HG03558 (cell line): ENCODE results near the gene TAF1.
"Not testable (repeated sequence)": the region's sequence is repeated elsewhere in the genome, so short reads cannot be mapped to it uniquely, and the experiment has no call there.

Experiments
- ATAC-seq: cut with Tn5 transposase; IDR thresholded peaks from one replicate; pipeline ENCODE4 v1.9.1; 2021; ENCODE audit warnings: moderate number of reproducible peaks; ENCODE audit not compliant: unreplicated experiment; ENCODE audit errors: extremely low read depth

The TAF1 gene

DNA sequence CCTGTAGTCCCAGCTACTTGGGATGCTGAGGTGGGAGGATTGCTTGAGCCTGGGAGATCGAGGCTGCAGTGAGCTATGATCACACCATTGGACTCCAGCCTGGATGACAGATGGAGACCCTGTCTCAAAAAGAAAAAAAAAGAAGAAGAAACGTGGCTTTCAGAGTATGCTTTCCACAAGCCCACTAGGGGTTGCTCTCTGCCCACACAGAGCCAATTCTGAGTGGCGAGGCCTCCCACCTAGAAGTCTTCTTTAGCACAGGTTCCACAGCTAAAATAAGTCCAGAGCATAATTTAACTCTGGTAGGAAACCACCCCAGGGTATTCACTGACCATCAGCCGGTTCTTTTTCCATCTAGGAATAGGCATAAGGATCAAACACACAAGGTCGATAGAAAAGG is 50.1 kb downstream of the TAF1 start:
- not testable (repeated sequence) for ATAC-seq

DNA sequence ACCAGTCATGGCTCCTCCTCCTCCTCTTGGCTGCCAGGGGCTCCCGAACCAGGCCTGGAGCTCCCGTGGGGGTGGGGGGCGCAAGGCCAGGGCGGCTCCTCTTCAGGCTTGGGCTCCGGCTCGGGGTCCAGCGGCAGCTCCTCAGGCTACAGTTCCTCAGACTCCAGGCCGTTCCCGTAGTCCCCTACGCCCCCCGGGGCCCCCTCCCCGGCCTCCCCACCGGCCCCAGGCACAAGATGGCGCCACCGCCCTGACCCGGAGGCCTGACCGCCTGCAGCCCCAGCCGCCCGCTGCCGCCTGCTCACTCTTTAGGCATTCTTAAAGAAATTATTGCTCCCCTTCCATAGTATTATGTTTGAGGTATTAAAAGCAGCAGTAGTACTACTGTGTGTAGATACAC is 54.5 kb downstream of the TAF1 start:
- ATAC-seq: no peak

DNA sequence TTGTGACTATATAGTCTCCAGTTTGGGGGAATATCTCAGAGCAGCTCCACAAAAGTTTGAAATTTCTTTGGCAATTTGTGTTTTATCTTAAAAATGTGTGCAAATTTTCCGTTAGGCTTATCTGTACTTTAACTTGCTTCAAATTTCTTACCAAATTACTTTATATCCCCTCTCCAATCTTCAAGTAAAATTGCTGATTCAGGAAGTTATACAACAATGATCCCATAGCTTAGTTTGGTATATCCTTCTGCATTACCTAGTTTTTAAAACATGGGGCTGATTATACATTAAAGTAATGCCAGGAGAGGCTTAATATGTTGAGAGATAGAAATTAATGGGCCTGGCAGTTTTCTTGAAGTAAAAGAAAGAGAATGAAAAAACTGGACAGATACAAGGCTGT is 66.6 kb downstream of the TAF1 start:
- no peak for ATAC-seq

DNA sequence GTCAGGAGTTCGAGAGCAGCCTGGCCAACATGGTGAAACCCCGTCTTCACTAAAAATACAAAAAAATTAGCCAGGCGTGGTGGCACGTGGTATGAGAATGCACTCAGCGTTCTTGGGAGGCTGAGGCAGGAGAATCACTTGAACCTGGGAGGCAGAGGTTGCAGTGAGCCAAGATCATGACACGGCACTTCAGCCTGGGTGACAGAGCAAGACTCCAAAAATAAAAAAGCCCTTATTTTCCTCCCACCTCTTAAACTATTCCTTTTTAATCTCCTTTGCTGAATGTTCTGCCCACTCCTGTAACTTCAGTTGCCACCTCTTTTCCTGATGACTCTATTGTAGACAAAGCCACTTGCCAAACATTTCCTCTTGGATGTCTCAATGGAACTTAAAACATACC is 72.6 kb downstream of the TAF1 start:
- ATAC-seq: no peak

DNA sequence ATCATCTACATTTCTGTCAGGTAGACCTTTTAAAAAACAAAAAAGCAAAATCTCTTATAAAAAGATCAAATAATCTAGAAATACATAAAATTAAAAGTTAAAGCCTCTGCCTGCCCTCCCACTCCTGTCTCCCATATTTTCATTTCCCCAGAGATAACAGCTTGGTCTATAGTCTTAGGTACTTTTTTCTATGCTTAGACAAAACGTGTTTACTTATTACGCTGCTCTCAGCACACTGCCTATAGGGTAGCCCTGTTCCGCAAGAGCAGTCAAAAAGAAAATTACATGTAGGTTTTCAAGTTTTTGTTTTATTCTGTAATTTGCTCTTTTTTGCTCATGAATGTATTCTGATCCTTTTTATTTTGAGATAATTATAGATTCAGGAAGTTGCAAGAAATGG is 73.3 kb downstream of the TAF1 start:
- ATAC-seq: no peak

DNA sequence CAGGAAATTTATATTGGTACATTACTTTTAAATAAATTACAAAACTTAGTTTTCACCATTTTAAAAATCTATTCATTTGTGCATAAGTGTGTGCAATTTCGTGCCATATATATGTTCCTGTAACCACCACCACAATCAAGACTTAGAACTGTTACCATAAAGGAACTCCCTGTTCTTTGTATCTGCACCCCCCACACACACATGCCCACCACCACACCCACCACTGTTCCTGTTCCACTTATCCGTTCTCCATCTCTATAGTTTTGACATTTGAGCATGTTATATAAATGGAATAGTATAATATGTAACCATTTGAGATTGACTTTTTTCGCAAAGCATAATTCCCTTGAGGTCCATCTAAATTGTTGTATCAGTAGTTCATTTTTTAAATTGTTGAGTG is 73.7 kb downstream of the TAF1 start:
- ATAC-seq: no peak

DNA sequence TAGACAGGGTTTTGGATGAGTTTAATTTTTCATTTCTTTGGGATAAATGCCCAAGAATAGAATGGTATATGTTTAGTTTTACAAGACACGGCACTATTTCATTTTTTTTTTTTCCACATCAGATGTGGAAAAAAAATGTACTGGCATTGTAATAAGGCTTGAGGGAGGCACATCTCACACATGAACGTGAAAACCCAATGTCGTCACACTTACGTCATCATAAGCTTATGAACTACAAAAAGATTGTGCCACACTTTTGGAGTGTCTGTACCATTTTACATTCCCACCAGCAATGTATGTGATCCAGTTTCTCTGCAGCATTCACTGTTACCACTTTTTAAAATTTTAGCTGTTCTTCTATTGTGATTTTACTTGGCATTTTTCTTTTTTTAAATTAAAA is 74.2 kb downstream of the TAF1 start:
- no peak for ATAC-seq

DNA sequence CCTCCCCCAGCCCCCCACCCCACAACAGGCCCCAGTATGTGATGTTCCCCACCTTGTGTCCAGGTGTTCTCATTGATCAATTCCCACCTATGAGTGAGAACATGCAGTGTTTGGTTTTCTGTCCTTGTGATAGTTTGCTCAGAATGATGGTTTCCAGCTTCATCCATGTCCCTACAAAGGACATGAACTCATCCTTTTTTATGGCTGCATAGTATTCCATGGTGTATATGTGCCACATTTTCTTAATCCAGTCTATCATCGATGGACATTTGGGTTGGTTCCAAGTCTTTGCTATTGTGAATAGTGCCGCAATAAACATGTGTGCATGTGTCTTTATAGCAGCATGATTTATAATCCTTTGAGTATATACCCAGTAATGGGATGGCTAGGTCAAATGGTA is 75.7 kb downstream of the TAF1 start:
- not testable (repeated sequence) for ATAC-seq

DNA sequence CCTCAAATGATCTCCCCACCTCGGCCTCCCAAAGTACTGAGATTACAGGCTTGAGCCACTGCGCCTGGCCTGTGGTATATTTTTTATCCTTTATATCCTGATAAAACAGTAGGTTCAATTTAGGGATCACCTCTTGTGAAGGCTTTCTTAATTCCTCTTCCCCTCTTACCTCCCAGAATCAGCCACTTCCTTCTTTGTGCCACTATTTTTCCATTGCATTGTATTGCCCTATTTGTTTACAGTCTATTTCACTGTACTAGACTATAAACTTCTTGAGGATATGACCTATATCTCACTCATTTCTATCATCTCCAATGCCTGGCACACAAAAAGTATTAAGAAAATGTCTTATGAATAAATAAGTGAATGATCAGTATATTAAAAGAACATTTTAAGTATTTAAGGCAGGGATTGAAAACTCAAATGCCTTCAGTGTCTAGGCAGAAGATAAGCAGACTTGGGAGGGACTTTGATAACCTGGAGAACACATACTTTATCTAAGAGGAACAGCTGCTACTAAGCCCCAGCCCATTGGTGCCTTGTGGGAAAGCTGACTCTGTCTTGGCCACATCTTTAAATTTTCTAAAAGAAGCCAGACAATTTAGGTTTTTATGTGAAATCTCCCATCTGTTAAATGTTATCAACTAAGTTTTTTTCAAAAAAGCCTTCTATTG is 84.4 kb downstream of the TAF1 start:
- no peak for ATAC-seq

DNA sequence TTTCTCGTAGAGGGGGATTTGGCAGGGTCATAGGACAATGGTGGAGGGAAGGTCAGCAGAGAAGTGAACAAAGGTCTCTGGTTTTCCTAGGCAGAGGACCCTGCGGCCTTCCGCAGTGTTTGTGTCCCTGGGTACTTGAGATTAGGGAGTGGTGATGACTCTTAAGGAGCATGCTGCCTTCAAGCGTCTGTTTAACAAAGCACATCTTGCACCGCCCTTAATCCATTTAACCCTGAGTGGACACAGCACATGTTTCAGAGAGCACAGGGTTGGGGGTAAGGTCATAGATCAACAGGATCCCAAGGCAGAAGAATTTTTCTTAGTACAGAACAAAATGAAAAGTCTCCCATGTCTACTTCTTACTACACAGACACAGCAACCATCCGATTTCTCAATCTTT is 85.4 kb downstream of the TAF1 start:
- not testable (repeated sequence) for ATAC-seq

DNA sequence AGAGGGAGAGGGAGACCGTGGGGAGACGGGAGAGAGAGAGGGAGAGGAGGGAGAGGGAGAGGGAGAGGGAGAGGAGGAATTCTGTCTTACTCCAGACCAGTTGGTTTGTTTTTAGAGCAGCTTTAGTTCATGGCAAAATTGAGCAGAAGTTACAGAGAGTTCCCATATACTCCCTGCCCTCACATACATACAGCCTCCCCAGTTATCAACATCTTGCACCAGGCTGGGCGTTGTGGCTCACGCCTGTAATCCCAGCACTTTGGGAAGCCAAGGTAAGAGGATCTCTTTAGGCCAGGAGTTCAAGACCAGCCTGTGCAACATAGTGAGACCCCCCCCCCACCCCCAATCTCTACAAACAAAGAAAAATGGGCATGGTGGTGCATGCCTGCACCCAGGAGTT is 86.9 kb downstream of the TAF1 start:
- ATAC-seq: no peak

DNA sequence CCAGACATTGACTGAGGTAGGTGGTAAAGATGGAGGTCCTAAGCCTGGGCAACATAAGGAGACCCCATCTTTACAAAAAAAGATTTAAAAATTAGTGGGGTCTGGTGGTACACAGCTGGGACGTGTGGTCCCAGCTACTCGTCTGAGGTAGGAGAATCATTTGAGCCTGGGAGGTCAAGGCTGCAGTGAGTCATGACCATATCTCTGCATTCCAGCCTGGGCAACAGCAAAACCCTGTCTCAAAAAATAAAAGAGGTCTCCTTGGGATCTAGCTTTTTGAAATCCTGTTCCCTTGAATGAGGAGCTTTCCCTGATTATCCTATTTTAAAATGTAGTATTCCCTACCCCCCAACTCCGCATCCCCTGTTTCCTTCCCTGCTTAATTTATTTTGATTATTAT is 88.1 kb downstream of the TAF1 start:
- ATAC-seq: no peak

DNA sequence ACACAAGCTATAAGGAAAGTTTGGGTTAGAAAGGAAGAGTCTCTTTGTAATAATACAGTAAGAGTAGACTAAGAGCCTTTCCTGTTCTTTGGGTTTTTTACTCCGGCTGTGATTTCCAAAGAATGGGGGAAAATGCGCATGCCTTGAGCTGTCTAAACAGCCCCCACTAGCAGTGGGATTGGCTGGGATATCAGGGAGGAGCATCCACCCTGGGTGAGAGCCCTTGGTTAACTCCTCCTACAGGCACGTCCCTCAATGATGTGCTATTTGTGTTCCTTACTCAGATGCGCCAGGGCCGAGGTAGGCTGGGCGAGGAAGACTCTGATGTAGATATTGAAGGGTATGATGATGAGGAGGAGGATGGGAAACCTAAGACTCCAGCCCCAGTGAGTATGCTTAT is 92.7 kb downstream of the TAF1 start:
- ATAC-seq: no peak

DNA sequence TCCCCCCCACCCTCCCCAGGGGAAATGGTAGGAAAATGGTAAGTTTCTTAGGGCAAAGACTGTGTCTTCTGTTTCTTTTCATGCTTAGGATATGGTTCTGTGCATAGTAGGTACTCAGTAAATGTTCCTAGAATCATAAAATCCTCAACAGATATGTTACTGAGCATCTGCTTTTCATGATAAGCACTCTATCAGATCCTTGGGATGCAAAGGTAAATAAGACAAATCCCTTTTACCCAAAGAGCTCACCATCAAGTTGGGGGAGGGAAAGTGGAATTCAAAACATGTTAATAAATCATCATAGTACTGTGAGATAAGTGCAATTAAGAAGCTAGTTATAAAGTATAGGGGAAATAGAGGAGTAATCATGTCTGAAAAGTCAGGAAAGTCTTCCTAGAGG is 98.8 kb downstream of the TAF1 start:
- no peak for ATAC-seq

DNA sequence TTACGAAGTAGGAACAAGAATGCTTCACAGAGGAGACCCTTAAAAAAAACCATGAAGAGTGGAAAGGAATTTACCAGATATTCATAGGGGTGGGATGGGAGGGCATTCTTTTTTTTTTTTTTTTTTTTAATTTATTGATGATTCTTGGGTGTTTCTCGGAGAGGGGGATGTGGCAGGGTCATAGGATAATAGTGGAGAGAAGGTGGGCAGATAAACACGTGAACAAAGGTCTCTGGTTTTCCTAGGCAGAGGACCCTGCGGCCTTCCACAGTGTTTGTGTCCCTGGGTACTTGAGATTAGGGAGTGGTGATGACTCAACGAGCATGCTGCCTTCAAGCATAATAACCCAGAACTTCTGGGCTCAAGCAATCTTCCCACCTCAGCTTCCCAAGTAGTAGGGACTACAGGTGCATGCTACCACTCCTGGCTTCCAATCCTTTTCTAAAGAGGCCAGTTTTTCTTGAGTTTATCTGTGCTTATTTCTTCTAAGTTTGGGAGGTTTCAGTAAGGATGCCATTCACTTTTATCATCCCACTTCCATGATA is 100.9 kb downstream of the TAF1 start:
- no peak for ATAC-seq

DNA sequence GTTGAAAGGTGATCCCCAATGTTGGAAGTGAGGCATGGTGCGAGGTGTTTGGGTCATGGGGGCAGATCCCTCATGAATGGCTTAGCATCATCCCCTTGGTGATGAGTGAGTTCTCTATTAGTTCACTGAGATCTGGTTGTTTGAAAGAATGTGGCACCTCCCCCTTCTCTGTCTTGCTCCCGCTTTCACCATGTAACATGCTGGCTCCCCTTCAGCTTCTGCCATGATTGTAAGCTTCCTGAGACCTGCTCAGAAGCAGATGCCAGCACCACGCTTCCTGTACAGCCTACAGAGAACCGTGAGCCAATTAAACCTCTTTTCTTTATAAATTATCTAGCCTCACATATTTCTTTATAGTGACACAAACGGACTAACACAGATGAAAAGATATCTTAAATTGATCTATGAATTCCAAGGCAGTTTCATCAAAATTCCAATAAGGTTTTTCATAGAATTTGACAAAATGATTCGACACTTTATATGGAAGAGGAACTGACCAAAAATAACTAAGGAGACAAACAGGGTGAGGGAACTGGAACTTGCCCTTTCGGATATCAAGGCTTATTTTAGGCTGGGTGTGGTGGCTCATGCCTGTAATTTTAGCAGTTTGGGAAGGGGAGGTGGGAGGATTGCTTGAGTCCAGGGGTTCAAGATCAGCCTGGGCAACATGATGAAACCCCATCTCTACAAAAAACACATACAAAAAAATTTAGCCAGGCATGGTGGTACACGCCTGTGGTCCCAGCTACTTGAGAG is 109.8 kb downstream of the TAF1 start:
- no peak for ATAC-seq

DNA sequence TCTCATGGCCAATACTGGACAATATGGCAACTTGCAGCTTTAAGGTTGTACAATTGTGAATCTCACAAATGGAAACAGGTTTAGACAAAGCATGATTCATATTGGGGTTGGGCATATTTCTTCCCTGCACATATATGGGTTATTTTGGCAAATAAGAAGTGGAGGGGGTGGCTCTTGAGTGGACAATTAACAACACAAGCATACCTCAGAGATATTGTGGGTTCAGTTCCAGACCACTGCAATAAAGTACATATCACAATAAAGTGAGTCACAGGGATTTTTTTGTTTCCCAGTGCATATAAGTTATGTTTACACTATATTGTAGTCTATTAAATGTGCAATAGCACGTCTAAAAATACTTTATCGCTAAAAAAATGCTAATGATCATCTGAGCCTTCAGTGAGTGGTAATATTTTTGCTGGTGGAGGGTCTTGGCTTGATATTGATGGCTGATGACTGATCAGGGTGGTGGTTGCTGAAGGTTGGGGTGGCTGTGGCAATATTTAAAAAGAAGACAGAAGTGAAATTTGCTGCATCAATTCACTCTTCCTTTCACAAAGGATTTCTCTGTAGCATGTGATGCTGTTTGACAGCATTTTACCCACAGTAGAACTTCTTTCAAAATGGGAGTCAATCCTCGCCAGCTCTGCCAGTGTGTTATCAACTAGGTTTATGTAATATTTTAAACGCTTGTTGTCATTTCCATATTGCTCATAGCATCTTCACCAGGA is 116.2 kb downstream of the TAF1 start:
- no peak for ATAC-seq

DNA sequence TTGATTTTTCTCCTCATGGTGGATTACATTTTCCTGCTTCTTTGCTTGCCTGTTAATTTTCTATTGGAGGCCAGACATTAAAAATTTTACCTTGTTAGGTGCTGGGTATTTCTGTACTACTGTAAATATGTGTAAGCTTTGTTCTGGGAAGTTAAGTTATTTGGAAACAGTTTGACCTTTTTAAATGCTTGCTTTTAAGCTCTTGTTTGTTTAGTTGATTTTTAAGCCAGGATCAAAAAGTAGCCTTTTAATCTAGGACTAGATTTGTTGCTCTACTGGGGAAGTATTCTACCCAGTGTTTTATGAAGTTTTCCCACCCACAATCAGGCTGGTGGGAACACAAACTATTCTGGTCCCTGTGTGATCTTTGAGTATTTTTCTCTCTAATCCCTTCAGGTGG is 121.7 kb downstream of the TAF1 start:
- no peak for ATAC-seq

DNA sequence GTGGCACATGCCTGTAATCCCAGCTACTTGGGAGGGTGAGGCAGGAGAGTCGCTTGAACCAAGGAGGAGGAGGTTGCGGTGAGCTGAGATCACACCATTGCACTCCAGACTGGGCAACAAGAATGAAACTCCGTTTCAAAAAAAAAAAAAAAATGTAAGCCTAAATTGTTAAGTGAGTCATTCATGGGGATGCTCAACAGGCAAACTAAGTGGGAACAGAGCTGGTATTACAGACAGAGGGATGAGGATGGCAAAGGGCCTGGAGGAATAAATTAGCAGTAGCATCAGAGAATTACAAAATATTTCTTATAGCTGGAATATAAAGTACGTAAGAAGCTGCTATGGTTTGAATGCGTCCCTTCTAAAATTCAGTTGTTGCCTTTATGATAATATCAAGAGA is 123.4 kb downstream of the TAF1 start:
- ATAC-seq: no peak

DNA sequence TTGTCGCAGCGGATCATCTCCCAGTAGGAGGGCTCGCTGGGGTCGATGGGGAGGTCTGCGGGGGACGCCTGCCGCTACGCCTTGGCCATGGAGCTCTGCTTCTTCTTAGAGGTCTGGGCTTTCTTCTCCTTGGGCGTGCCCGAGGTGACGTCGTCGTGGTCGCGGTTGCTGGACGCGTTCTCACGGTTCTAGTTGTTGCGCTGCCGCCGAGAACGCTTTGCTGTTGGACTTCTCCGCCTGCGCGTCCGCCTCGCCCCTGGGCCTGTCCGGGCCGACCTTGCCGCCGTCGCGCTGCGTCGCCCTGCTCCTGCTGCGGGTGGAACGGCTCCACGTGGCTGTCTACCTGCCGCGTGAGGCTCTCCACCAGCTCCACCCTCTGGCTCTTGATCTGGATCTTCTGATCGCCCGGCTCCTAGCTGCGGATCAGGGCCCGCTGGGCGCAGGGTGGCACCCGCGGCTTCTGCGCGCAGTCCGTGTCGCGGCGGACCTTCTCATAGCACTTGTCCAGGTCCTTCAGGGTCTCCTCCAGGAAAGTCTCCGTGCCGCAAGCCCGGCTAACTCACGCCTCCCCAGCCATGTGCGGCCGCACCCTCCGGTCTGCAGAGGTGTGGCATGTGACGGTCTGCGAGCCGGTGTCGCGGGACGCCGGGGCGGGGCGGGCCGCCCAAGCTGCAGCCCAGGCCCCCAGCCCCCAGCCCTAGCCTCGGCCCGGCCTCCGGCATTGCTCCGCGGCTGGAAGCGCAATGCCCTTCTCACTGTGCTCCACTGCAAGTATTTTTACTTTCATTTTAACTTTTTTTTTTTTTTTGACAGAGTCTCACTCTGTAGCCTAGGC is 126.3 kb downstream of the TAF1 start:
- no peak for ATAC-seq
